ENCODE measurements around the gene FERMT3.

The FERMT3 gene

DNA sequence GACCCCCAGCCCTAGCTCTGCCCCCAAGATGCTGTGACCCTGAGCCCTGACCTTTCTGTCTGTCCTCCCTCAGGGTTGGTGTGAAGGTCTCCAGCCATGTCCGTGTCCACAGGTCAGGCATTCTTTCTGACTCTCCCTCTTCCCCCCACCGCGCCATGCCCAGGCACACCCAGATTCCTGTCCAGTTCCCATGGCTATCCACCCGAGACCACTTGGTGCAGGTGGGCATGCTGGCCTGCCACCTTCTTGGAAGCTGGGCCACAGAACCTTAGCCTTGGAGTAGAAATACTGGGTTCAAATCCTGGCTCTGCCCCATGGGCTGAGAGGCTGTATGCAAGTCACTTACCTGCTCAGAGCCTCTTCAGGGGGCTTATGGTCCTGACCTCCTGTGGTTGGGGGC, 42.5 kb downstream of the FERMT3 start:
- Histone ChIP-seq H3K9me3 (ENCODE audit: control insufficient read depth, low read length) (no peaks in the 10 kb centered on the region), H3K36me3 (ENCODE audit: control insufficient read depth, insufficient read depth, low read length) (no peaks in the 10 kb centered on the region), H3K27me3 (replicated peaks; ENCODE audit: control insufficient read depth, insufficient read depth, low read length, poor library complexity, severe bottlenecking) (no peaks in the 10 kb centered on the region), H3K27ac (ENCODE audit: insufficient read depth, low read length, poor library complexity, severe bottlenecking) (no peak overlapping the region), H3K4me3 (ENCODE audit: insufficient read depth, low read depth, low read length, poor library complexity, severe bottlenecking) (no peak overlapping the region), H3K4me1 (ENCODE audit: control insufficient read depth, insufficient read depth, low read length, poor library complexity, severe bottlenecking) (peaks cover 46% of the 10 kb centered on the region)
- DNase-seq, result no peak

DNA sequence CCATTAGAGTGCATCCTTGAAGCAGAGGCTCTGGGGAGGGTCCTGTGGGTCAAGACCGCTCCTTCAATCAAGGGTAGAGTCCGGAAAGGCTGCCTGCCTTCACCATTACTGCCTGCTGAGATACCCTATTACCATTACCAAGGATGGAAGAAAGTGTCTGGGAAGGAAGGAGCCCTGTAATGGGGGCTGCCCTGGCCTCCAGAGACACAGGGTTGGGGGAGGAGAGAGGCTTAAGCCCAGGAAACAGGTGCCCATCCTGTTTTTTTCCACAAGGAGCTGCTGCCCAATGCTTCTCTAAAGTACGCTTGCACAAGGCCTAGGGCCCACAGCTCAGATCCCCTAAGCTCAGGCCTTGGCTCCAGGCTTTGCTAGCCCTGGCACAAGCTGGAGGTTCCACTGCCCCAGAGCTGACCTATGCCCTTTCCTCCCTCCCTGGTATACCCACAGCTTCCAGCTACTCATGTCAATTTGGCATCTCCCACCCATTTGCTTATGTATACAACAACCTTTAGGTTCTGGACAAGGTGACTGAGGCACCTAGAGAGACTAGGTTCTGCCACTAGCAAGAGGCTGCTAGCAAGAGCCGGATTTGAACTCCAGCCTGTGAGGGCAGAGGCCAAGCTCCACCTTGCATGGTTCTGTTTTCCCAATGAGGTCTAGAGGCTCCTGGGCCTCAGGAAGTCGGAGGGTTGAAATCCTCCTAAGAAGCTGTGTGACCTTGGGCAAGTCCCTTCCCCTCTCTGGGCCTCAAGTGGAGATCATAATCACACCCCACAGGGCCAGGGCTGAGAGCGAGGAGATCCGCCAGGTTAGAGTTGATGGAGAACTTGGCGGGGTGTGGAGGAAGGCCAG, 43.3 kb downstream of the FERMT3 start:
- H3K4me3 ChIP-seq (ENCODE audit: insufficient read depth, low read depth, low read length, poor library complexity, severe bottlenecking), result no peak overlapping the region

DNA sequence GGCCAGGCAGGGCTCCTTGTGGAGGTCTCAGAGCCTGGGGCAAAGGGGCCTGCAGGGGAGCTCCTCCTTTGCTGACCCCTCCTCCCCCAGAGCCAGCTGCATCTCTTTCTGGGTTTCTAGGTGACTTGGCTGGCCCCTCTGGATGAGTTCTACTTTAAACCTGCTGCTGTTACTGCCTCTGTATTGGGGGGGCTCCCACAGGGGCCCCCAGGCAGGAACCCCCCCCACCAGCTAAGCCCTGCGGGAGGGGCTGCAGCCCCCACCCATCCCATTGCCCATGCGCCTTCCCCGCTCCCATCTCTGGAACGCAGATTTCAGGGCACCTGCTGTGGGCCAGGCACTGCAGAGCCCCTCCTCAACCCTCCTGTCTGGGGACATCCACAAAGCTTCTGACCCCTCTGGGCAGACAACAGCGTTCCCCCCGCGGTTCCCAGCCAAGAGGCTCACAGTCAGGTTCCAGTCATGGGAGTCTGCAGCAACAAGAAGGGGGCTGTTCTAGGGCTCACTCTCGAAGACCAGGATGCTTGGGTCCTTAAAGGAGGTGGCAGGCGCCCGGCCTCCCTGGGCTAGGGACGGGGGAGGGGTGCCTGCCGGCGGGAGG, 44.0 kb downstream of the FERMT3 start:
- no peaks in the 10 kb centered on the region for H3K27me3 ChIP-seq (replicated peaks; ENCODE audit: control insufficient read depth, insufficient read depth, low read length, poor library complexity, severe bottlenecking)
- no peaks in the 10 kb centered on the region for H3K9me3 ChIP-seq (ENCODE audit: control insufficient read depth, low read length)
- peak overlapping the region; percentile 58 for H3K4me3 ChIP-seq (ENCODE audit: insufficient read depth, low read depth, low read length, poor library complexity, severe bottlenecking)
- H3K27ac ChIP-seq (ENCODE audit: insufficient read depth, low read length, poor library complexity, severe bottlenecking), result no peak overlapping the region
- DNase-seq, result no peak
- peaks cover 37% of the 10 kb centered on the region for H3K4me1 ChIP-seq (ENCODE audit: control insufficient read depth, insufficient read depth, low read length, poor library complexity, severe bottlenecking)
- no peaks in the 10 kb centered on the region for H3K36me3 ChIP-seq (ENCODE audit: control insufficient read depth, insufficient read depth, low read length)

More for the DNA sequence above, 43.3 kb downstream of the FERMT3 start:
- H3K9me3 ChIP-seq (ENCODE audit: control insufficient read depth, low read length), result no peaks in the 10 kb centered on the region
- peaks cover 44% of the 10 kb centered on the region for H3K4me1 ChIP-seq (ENCODE audit: control insufficient read depth, insufficient read depth, low read length, poor library complexity, severe bottlenecking)
- no peak overlapping the region for H3K27ac ChIP-seq (ENCODE audit: insufficient read depth, low read length, poor library complexity, severe bottlenecking)
- no peaks in the 10 kb centered on the region for H3K36me3 ChIP-seq (ENCODE audit: control insufficient read depth, insufficient read depth, low read length)
- no peaks in the 10 kb centered on the region for H3K27me3 ChIP-seq (replicated peaks; ENCODE audit: control insufficient read depth, insufficient read depth, low read length, poor library complexity, severe bottlenecking)
- no peak for DNase-seq

DNA sequence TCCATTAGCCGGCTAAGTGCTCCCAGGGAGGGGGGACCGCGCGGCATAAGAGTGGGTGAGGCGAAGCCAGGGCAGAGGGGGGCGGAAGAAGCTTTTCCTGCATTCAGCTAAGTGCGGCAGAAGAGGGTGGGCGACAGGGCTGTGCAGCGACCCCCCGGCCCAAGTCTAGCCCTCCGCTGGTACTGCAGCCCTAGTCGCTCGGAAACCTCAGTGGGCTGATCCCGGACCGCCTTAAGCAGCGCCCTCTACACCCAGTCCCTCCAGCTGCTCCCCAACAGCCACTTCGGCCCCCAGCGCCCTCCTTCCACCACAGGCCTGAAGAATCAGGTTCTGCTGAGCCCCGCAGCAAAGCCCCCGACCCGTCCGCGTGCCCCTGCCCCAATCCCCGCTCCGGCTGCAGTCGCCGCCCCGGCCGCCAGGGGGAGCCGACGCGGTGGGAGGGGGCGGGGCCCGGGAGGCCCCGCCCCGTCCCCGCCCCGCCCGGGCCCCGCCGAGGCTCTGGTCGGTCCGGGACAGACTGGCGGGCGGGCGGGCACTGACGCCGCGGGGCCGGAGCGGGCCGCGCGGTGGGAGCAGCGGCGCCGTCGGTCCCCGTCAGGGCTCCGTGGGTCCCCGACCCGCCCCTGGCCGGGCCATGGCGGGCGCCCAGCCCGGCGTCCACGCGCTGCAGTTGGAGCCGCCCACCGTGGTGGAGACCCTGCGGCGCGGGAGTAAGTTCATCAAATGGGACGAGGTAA, 44.7 kb downstream of the FERMT3 start, which contains the start of gene PLCB3:
Gene PLCB3, plus strand, starts transcription at position 515 of the 737 bp plus-strand sequence. Its CDS starts 120 bp downstream, at position 635.
- Histone ChIP-seq H3K9me3 (ENCODE audit: control insufficient read depth, low read length) (no peaks in the 10 kb centered on the region), H3K36me3 (ENCODE audit: control insufficient read depth, insufficient read depth, low read length) (no peaks in the 10 kb centered on the region), H3K27me3 (replicated peaks; ENCODE audit: control insufficient read depth, insufficient read depth, low read length, poor library complexity, severe bottlenecking) (no peaks in the 10 kb centered on the region), H3K4me1 (ENCODE audit: control insufficient read depth, insufficient read depth, low read length, poor library complexity, severe bottlenecking) (peaks cover 32% of the 10 kb centered on the region), H3K27ac (ENCODE audit: insufficient read depth, low read length, poor library complexity, severe bottlenecking) (no peak within 1 kb of the TSS), H3K4me3 (ENCODE audit: insufficient read depth, low read depth, low read length, poor library complexity, severe bottlenecking) (peak within 1 kb of the TSS; percentile 65)
- DNase-seq, result peak; percentile 50 to 56 (median 54)

DNA sequence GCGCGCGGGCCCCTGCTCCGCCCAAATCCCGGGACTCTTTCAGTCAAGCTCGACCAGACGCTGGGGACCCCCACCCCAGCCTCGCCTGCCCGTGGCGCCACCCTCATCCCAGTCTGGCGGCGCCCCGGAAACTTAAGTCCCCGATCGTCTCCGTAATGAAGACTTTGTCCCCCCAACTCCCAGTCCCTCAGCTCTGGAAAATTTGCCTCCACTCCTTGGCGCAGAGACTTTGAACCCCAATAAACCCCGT, 45.2 kb downstream of the FERMT3 start:
- Histone ChIP-seq H3K9me3 (ENCODE audit: control insufficient read depth, low read length) (no peaks in the 10 kb centered on the region), H3K36me3 (ENCODE audit: control insufficient read depth, insufficient read depth, low read length) (no peaks in the 10 kb centered on the region), H3K27me3 (replicated peaks; ENCODE audit: control insufficient read depth, insufficient read depth, low read length, poor library complexity, severe bottlenecking) (no peaks in the 10 kb centered on the region), H3K27ac (ENCODE audit: insufficient read depth, low read length, poor library complexity, severe bottlenecking) (no peak overlapping the region), H3K4me1 (ENCODE audit: control insufficient read depth, insufficient read depth, low read length, poor library complexity, severe bottlenecking) (peaks cover 32% of the 10 kb centered on the region), H3K4me3 (ENCODE audit: insufficient read depth, low read depth, low read length, poor library complexity, severe bottlenecking) (peak overlapping the region; percentile 65)
- no peak for DNase-seq

DNA sequence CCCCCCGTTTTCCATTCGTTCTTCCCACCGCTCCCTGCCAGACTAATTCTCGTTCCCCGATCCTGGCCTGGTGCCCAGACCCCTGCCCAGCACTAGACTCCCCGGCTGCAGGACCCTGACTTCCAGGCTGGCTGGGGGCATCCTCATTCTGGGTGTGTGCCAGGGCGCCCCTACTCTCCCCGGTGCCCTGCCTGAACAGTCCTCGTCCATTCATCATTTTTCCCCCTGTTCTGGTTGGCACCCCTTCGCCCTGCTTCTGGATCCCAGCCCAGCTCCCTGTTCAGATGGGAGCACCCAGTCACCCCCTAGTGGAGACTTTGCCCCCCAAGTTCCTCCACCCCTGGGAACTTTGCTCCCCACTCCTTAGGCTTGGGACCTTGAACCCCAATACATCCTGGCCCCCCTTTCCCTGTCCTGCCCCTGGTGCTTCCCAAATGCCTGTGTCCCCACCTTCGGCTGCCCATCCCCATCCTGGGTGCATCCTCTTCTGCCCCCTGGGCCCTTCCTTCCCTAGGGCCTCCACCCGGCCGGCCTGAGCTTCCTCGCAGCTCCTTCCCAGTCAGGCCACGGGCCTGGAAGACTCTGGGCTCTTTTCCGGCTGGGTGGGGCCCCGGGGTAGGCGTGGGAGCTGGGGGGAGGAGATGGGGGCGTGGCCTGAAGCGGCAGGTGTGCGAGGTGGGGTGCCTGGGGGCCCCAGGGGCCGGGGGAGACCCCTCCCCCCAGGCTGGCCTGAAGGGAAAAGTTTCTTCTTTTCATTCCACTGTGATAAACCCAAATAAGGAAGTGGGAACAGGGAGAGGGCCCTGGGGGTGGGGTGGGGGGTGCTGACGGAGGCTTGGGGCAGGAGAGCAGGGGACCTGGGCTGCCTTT, 45.7 kb downstream of the FERMT3 start:
- no peak for DNase-seq
- Histone ChIP-seq H3K27me3 (replicated peaks; ENCODE audit: control insufficient read depth, insufficient read depth, low read length, poor library complexity, severe bottlenecking) (no peaks in the 10 kb centered on the region), H3K4me3 (ENCODE audit: insufficient read depth, low read depth, low read length, poor library complexity, severe bottlenecking) (peak overlapping the region; percentile 65), H3K9me3 (ENCODE audit: control insufficient read depth, low read length) (no peaks in the 10 kb centered on the region), H3K4me1 (ENCODE audit: control insufficient read depth, insufficient read depth, low read length, poor library complexity, severe bottlenecking) (peaks cover 32% of the 10 kb centered on the region), H3K27ac (ENCODE audit: insufficient read depth, low read length, poor library complexity, severe bottlenecking) (no peak overlapping the region), H3K36me3 (ENCODE audit: control insufficient read depth, insufficient read depth, low read length) (no peaks in the 10 kb centered on the region)

DNA sequence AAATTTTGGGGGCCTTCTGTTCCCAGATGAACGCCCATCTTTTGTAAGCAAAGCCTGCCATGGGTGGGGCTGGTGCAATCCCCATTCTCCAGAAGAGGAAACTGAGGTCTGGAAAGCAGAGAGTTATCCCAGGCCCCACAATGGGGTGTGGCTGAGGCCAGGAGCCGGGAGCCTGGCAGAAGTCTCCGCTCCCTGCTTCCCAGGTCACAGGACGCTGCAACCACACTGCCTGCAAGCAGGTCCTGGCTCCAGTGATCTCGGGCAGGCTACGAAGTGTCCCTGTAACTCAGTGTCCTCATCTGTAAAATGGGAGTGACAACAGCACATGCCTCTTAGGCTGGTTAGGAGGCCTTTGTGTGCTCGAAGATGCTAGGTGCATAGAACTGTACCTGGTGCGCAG, 46.5 kb downstream of the FERMT3 start:
- Histone ChIP-seq H3K4me1 (ENCODE audit: control insufficient read depth, insufficient read depth, low read length, poor library complexity, severe bottlenecking) (peaks cover 25% of the 10 kb centered on the region), H3K9me3 (ENCODE audit: control insufficient read depth, low read length) (no peaks in the 10 kb centered on the region), H3K27ac (ENCODE audit: insufficient read depth, low read length, poor library complexity, severe bottlenecking) (no peak overlapping the region), H3K27me3 (replicated peaks; ENCODE audit: control insufficient read depth, insufficient read depth, low read length, poor library complexity, severe bottlenecking) (no peaks in the 10 kb centered on the region), H3K36me3 (ENCODE audit: control insufficient read depth, insufficient read depth, low read length) (no peaks in the 10 kb centered on the region), H3K4me3 (ENCODE audit: insufficient read depth, low read depth, low read length, poor library complexity, severe bottlenecking) (no peak overlapping the region)
- DNase-seq, result no peak

DNA sequence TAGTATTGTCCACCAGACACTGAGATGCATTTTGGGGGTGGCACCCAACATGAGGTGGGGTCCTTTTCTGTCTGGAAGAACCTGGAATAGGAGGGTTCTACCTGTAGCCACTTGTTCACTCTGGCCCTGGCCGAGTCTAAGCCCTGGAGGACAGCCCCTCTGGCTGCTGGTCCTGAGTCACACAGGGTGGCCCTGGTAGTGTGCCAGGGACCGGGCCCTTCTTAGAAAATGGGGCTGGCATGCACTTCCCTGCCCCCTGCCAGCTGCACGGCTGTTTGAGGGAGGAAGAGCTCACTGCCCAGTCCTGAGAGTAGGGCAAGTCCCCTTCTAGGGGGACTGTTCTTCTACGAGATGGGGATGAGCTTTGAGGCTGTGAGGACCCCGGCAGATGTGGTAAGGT, 47.0 kb downstream of the FERMT3 start:
- no peak overlapping the region for H3K4me3 ChIP-seq (ENCODE audit: insufficient read depth, low read depth, low read length, poor library complexity, severe bottlenecking)
- no peak for DNase-seq
- H3K27ac ChIP-seq (ENCODE audit: insufficient read depth, low read length, poor library complexity, severe bottlenecking), result no peak overlapping the region
- no peaks in the 10 kb centered on the region for H3K36me3 ChIP-seq (ENCODE audit: control insufficient read depth, insufficient read depth, low read length)
- H3K9me3 ChIP-seq (ENCODE audit: control insufficient read depth, low read length), result no peaks in the 10 kb centered on the region
- H3K27me3 ChIP-seq (replicated peaks; ENCODE audit: control insufficient read depth, insufficient read depth, low read length, poor library complexity, severe bottlenecking), result no peaks in the 10 kb centered on the region
- peaks cover 25% of the 10 kb centered on the region for H3K4me1 ChIP-seq (ENCODE audit: control insufficient read depth, insufficient read depth, low read length, poor library complexity, severe bottlenecking)

DNA sequence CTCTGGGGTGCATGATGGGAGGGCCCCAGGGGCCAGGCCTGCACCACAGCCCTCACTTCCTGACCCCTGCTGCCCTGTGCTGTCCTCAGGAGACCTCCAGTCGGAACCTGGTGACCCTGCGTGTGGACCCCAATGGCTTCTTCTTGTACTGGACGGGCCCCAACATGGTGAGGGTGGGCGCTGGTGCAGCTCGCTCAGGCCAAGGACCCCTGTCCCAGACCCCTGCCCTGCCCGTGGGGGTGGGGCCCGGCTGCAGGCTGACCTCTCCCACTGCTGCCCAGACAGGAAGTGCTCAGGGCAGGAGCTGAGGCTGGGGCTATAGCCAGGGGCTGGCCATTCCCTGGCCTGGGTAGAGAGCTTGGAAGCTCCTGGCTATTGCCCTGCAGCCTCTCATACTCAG, 47.8 kb downstream of the FERMT3 start:
- H3K9me3 ChIP-seq (ENCODE audit: control insufficient read depth, low read length), result no peaks in the 10 kb centered on the region
- H3K36me3 ChIP-seq (ENCODE audit: control insufficient read depth, insufficient read depth, low read length), result no peaks in the 10 kb centered on the region
- H3K4me3 ChIP-seq (ENCODE audit: insufficient read depth, low read depth, low read length, poor library complexity, severe bottlenecking), result no peak overlapping the region
- peaks cover 25% of the 10 kb centered on the region for H3K4me1 ChIP-seq (ENCODE audit: control insufficient read depth, insufficient read depth, low read length, poor library complexity, severe bottlenecking)
- no peak overlapping the region for H3K27ac ChIP-seq (ENCODE audit: insufficient read depth, low read length, poor library complexity, severe bottlenecking)
- no peaks in the 10 kb centered on the region for H3K27me3 ChIP-seq (replicated peaks; ENCODE audit: control insufficient read depth, insufficient read depth, low read length, poor library complexity, severe bottlenecking)
- no peak for DNase-seq

Data from effector memory CD4-positive, alpha-beta T cell (primary cell).